ENCODE data around the gene TBC1D10A. TPM values are rescaled to one million over a fixed set of nuclear protein-coding genes. Genes with fewer than 3 reads are reported as not detected.
A peak's percentile ranks its signal among the peaks of the same experiment; 100 is the strongest.

TBC1D10A gene
- polyA plus RNA-seq, 2 donors: 30.4 to 35.3 TPM

DNA sequence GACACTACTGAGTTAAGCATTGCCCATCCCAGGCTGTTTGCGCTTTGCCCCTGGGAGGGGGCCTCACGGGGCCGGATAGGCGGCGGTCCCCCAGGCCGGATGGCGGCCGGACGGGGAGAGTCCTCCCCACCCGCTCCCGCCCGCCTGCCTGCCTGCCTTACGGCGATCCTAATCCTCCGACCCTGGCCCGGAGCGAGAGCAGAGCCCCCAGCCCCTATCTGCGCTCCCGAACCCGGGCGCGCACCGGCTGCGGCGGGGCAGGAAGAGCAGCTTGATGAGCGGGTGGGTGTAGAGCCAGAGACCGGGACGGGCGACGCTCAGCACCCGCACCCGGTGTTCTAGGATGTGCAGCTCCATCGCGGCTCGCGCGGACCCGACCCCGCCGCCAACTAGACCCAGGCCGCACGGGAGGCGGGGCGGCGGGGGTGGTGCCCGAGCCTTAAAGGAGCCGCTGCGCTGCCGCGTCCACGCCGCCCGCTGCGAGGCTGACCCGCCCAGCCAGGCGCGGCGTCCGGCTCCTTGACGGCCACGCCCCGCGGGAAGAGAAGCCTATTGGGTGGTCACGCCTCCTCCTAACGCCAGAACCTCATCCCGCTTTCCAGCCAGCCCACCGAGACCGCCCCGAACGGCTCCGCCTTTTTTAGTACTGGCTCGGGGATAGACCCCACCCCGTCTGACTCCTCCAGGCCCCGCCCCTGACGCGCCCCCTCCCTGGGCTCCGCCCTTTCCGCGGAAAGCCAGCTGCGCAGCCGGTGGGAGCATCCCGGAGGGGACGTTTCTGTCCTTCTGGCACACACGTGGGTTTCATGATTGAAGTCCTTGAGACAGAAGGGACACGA, 37.4 kb downstream of the TBC1D10A start, which contains the start of gene CASTOR1:
Gene CASTOR1, minus strand, starts transcription at position 365 of the 839 bp plus-strand sequence. Its CDS starts 8 bp downstream, at position 357.
- Histone ChIP-seq H3K27ac (ENCODE audit: low read depth in 2 of 2, low read length in 1 of 2) (peak within 1 kb of the TSS; percentile 86 to 98), H3K27me3 (ENCODE audit: control insufficient read depth in 1 of 2, insufficient read depth in 2 of 2, low read length in 2 of 2) (no peaks in the 10 kb centered on the region), H3K4me1 (ENCODE audit: control insufficient read depth in 2 of 2, insufficient read depth in 2 of 2, low read length in 1 of 2) (peaks cover 6 to 45% of the 10 kb centered on the region in 2 donors), H3K4me3 (ENCODE audit: low read depth in 1 of 2, low read length in 2 of 2) (peak within 1 kb of the TSS; percentile 57 to 89), H3K36me3 (ENCODE audit: control insufficient read depth in 2 of 2, insufficient read depth in 2 of 2, low read length in 1 of 2) (peaks cover 11 to 49% of the 10 kb centered on the region in 2 donors), H3K9me3 (ENCODE audit: control insufficient read depth in 2 of 2, insufficient read depth in 1 of 2, low read depth in 1 of 2, low read length in 1 of 2) (no peaks in the 10 kb centered on the region)
- WGBS, 2 donors: 0% methylated on average over 69 to 85 of the region's 85 CpGs

DNA sequence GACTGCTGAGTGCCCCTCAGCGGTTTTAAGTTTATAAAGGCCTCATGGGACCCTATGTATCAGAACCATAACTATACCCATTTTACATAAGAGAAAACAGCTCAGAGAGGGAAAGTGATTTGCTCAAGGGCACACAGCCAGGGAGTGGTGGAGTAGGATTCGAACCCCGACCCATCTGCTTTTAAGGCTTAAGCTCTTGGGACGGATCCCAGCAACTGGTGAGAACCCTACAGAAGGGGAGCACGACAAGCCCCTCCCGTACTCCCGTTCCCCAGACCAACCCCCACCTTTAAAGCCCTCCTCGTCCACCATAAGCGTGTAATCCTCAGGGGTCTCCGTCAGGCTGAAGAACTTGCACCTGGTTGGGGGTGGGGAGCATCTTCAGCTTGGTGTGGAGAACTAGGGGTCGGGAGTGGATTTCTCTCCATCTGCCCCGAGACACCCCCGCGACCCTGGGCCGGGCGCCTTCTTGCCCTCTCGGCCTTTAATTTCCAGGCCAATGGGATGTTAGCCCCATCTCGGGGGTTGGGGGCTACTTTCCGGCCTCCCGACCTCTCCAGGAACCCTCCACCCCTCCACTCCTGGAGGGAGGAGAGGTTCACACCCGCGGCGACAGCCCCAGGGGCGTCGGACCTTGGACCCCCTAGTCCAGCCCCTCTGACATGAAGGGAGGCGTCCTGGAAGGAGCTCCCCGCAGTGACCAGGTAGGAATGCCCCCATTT, 38.2 kb downstream of the TBC1D10A start:
- no peaks in the 10 kb centered on the region for H3K27me3 ChIP-seq (ENCODE audit: control insufficient read depth in 1 of 2, insufficient read depth in 2 of 2, low read length in 2 of 2)
- H3K27ac ChIP-seq (ENCODE audit: low read depth in 2 of 2, low read length in 1 of 2): peak overlapping the region; percentile 86 to 98
- H3K9me3 ChIP-seq (ENCODE audit: control insufficient read depth in 2 of 2, insufficient read depth in 1 of 2, low read depth in 1 of 2, low read length in 1 of 2): no peaks in the 10 kb centered on the region
- peaks cover 4 to 42% of the 10 kb centered on the region in 2 donors for H3K4me1 ChIP-seq (ENCODE audit: control insufficient read depth in 2 of 2, insufficient read depth in 2 of 2, low read length in 1 of 2)
- peaks cover 9 to 45% of the 10 kb centered on the region in 2 donors for H3K36me3 ChIP-seq (ENCODE audit: control insufficient read depth in 2 of 2, insufficient read depth in 2 of 2, low read length in 1 of 2)
- 8 to 10% methylated on average over 26 to 27 of the region's 27 CpGs for WGBS, 2 donors
- H3K4me3 ChIP-seq (ENCODE audit: low read depth in 1 of 2, low read length in 2 of 2): peak overlapping the region; percentile 57 to 89

DNA sequence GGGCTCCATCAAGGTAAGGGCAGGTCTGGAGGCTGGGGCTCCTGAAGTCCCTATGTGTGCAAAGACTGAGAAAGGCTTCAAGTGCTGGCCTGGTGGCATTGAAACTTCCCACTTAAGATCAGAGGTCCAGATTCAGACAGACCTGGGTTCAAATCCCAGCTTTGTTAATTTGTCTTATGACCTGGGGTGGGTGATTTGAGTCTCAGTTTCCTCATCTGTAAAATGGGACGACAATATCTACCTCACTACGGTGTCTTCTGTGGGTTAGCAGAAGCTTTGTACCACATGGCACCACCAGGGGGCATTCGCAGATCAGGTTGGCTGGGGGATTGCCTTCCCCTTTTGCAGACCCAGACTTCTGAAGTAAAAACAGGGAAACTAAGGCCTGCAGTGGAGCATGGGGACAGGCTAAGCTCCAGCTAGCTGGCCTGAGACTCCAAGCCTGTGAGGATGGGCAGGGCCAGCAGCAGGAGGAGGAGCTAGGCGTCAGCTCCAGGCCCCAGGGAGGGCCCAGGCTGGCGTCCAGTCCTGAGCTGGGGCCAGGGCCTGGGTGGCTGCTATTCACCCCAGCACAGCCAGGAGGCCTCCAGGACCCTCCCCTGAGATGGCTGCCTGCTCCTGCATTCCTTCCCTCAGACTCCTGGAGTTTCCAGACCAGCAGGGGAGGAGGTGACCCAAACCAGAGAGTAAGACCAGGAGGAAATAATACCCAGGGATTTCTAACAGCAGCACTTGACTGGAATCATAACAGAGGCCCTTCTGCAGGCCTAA, 38.9 kb downstream of the TBC1D10A start:
- Histone ChIP-seq H3K36me3 (ENCODE audit: control insufficient read depth in 2 of 2, insufficient read depth in 2 of 2, low read length in 1 of 2) (peaks cover 5 to 42% of the 10 kb centered on the region in 2 donors), H3K9me3 (ENCODE audit: control insufficient read depth in 2 of 2, insufficient read depth in 1 of 2, low read depth in 1 of 2, low read length in 1 of 2) (no peaks in the 10 kb centered on the region), H3K27ac (ENCODE audit: low read depth in 2 of 2, low read length in 1 of 2) (peak overlapping the region; percentile 86 to 98), H3K4me1 (ENCODE audit: control insufficient read depth in 2 of 2, insufficient read depth in 2 of 2, low read length in 1 of 2) (peaks cover 4 to 38% of the 10 kb centered on the region in 2 donors), H3K27me3 (ENCODE audit: control insufficient read depth in 1 of 2, insufficient read depth in 2 of 2, low read length in 2 of 2) (no peaks in the 10 kb centered on the region), H3K4me3 (ENCODE audit: low read depth in 1 of 2, low read length in 2 of 2) (peak overlapping the region; percentile 57 to 89)
- 12 to 14% methylated on average over 5 of the region's 5 CpGs for WGBS, 2 donors

DNA sequence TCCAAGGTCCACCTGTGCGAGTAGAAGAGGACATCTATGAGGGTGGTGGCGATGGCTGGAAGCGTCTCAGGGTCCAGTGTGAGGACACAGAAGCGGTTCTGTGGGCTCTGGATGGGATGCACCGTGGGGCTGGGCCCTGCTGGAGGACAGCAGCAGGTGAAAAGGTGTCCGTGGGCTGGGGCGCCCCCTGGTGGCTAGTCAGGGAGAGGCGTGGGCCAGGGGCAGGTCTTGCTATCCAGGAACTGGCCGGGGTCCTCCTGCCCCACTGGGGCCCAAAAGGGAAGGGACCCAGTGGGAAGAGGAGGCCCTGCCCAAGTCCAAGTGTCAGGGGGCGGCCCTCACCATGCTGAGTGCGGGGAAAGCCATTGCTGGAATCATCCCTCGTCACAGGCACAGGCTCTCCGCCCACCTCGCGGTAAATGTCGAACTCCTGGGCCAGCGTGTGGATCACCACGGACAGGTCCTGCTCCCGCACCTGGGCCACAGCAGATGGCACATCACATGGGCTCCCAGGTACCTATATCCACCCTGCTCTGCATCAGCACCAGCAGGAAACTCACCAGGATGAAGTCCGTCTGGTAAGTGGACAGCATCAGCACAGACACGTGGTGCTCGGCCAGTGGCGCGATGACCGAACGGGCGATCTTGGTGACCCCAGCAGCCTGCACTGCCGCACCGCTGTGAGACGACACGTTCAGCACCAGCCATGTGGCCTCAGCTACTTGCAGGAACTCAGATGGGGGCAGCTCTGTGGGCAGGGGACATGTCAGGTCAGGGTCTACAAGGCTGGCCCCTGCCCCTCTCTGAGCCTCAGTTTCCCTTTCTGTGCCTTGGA, 39.7 kb downstream of the TBC1D10A start:
- H3K4me1 ChIP-seq (ENCODE audit: control insufficient read depth in 2 of 2, insufficient read depth in 2 of 2, low read length in 1 of 2): peaks cover 0 to 30% of the 10 kb centered on the region in 2 donors
- no peak overlapping the region for H3K4me3 ChIP-seq (ENCODE audit: low read depth in 1 of 2, low read length in 2 of 2)
- no peaks in the 10 kb centered on the region for H3K9me3 ChIP-seq (ENCODE audit: control insufficient read depth in 2 of 2, insufficient read depth in 1 of 2, low read depth in 1 of 2, low read length in 1 of 2)
- WGBS, 2 donors: 54 to 57% methylated on average over 31 of the region's 31 CpGs
- H3K36me3 ChIP-seq (ENCODE audit: control insufficient read depth in 2 of 2, insufficient read depth in 2 of 2, low read length in 1 of 2): peaks cover 4 to 36% of the 10 kb centered on the region in 2 donors
- H3K27ac ChIP-seq (ENCODE audit: low read depth in 2 of 2, low read length in 1 of 2): no peak overlapping the region
- no peaks in the 10 kb centered on the region for H3K27me3 ChIP-seq (ENCODE audit: control insufficient read depth in 1 of 2, insufficient read depth in 2 of 2, low read length in 2 of 2)

DNA sequence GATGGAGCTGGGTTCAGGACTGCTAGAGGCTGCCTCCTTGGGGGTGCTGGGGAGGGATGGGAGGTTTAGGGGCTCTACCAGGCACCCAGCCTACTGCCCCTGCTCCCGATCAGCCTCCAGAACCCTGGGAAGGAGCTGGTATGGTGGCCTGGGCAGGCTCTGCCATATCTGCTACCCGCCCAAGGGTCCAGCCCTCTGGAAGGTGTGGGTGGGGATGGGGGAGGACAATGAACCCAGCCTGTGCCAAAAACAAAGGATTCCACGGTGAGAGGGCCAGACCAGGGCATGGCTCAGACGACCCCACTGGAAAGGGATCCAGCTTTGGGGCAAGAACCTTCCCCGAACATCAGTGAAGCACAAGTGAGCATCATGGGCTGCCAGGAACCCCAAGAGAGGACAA, 40.4 kb downstream of the TBC1D10A start:
- no peaks in the 10 kb centered on the region for H3K27me3 ChIP-seq (ENCODE audit: control insufficient read depth in 1 of 2, insufficient read depth in 2 of 2, low read length in 2 of 2)
- WGBS, 2 donors: 80 to 85% methylated on average over 5 of the region's 5 CpGs
- no peak overlapping the region for H3K27ac ChIP-seq (ENCODE audit: low read depth in 2 of 2, low read length in 1 of 2)
- H3K9me3 ChIP-seq (ENCODE audit: control insufficient read depth in 2 of 2, insufficient read depth in 1 of 2, low read depth in 1 of 2, low read length in 1 of 2): no peaks in the 10 kb centered on the region
- H3K4me1 ChIP-seq (ENCODE audit: control insufficient read depth in 2 of 2, insufficient read depth in 2 of 2, low read length in 1 of 2): peaks cover 0 to 24% of the 10 kb centered on the region in 2 donors
- H3K36me3 ChIP-seq (ENCODE audit: control insufficient read depth in 2 of 2, insufficient read depth in 2 of 2, low read length in 1 of 2): peaks cover 4 to 32% of the 10 kb centered on the region in 2 donors
- H3K4me3 ChIP-seq (ENCODE audit: low read depth in 1 of 2, low read length in 2 of 2): no peak overlapping the region

DNA sequence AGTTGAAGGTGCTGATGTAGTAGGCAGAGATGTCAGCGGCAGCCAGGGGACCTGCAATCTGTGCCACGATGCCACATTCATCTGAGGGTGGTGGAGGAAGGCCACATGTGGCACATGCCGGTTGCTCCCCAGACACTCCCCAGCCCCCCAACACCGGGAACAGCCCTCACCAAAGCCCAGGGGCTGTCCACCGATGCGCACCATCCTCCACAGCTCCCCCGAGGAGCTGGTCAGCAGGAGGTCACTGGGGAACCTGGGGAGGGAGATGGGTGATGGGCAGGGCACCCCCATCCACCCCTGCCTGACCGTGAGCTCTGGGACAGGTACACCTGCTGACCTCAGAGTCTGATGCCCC, 40.9 kb downstream of the TBC1D10A start:
- Histone ChIP-seq H3K27ac (ENCODE audit: low read depth in 2 of 2, low read length in 1 of 2) (no peak overlapping the region), H3K4me3 (ENCODE audit: low read depth in 1 of 2, low read length in 2 of 2) (no peak overlapping the region), H3K27me3 (ENCODE audit: control insufficient read depth in 1 of 2, insufficient read depth in 2 of 2, low read length in 2 of 2) (no peaks in the 10 kb centered on the region), H3K9me3 (ENCODE audit: control insufficient read depth in 2 of 2, insufficient read depth in 1 of 2, low read depth in 1 of 2, low read length in 1 of 2) (no peaks in the 10 kb centered on the region), H3K4me1 (ENCODE audit: control insufficient read depth in 2 of 2, insufficient read depth in 2 of 2, low read length in 1 of 2) (peaks cover 0 to 20% of the 10 kb centered on the region in 2 donors), H3K36me3 (ENCODE audit: control insufficient read depth in 2 of 2, insufficient read depth in 2 of 2, low read length in 1 of 2) (peaks cover 4 to 32% of the 10 kb centered on the region in 2 donors)
- 80 to 89% methylated on average over 5 to 8 of the region's 8 CpGs for WGBS, 2 donors

DNA sequence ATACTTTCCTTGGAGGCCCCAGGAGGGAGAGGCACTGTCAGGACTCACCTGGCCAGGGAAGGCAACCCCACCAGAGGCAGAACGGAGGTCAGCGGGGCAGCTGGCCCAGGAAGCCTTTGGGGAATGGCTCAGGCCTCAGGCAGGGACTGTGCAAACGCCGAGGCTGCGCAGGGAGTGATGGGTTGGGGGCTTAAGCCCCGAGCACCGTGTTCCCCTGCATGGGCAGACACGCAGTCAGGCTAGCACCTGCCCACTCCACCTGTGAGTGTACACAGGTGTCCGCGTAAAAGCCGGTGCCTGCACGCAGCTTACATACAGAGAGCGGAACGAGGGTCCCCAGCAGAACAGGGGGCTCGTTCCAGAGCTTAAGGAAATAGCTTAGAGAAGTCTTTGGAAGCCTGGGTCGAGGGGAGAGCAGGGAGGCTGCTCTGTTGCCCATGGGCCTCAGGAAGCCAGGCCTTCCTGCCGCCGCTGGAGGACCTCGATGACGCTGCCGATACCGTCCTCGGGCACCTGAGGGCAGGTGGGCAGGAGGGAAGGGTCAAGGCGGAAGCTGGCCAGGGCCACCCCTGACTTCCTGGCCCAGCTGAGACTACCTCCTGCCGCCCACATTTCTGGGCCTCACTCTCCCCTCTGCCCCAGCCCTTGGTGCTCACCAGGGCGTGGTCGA, 41.4 kb downstream of the TBC1D10A start:
- no peak overlapping the region for H3K27ac ChIP-seq (ENCODE audit: low read depth in 2 of 2, low read length in 1 of 2)
- H3K4me1 ChIP-seq (ENCODE audit: control insufficient read depth in 2 of 2, insufficient read depth in 2 of 2, low read length in 1 of 2): peaks cover 0 to 15% of the 10 kb centered on the region in 2 donors
- no peaks in the 10 kb centered on the region for H3K27me3 ChIP-seq (ENCODE audit: control insufficient read depth in 1 of 2, insufficient read depth in 2 of 2, low read length in 2 of 2)
- H3K4me3 ChIP-seq (ENCODE audit: low read depth in 1 of 2, low read length in 2 of 2): no peak overlapping the region
- WGBS, 2 donors: 87 to 90% methylated on average over 27 of the region's 27 CpGs
- no peaks in the 10 kb centered on the region for H3K9me3 ChIP-seq (ENCODE audit: control insufficient read depth in 2 of 2, insufficient read depth in 1 of 2, low read depth in 1 of 2, low read length in 1 of 2)
- peaks cover 4 to 32% of the 10 kb centered on the region in 2 donors for H3K36me3 ChIP-seq (ENCODE audit: control insufficient read depth in 2 of 2, insufficient read depth in 2 of 2, low read length in 1 of 2)

DNA sequence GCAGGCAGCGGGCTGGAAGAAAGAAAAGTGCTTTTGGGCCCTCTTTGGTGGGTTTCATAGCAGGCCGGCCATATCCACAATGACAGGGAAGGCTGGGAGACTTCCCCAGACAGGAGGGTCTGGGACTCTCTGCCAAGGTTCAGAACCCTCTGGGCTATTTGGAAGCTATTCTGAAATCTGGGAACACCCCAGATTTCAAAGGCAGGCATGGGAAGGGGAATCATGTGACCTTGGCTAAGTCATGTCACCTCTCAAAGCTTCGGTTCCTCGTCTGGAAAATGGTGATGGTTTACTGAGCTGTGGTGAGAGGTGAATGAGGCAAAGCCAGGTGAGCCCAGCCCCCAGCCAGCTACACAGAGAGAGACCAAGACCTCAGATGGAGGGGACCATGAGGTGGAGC, 42.1 kb downstream of the TBC1D10A start:
- Histone ChIP-seq H3K4me1 (ENCODE audit: control insufficient read depth in 2 of 2, insufficient read depth in 2 of 2, low read length in 1 of 2) (peaks cover 0 to 11% of the 10 kb centered on the region in 2 donors), H3K4me3 (ENCODE audit: low read depth in 1 of 2, low read length in 2 of 2) (no peak overlapping the region), H3K27me3 (ENCODE audit: control insufficient read depth in 1 of 2, insufficient read depth in 2 of 2, low read length in 2 of 2) (no peaks in the 10 kb centered on the region), H3K36me3 (ENCODE audit: control insufficient read depth in 2 of 2, insufficient read depth in 2 of 2, low read length in 1 of 2) (peaks cover 4 to 32% of the 10 kb centered on the region in 2 donors), H3K27ac (ENCODE audit: low read depth in 2 of 2, low read length in 1 of 2) (no peak overlapping the region), H3K9me3 (ENCODE audit: control insufficient read depth in 2 of 2, insufficient read depth in 1 of 2, low read depth in 1 of 2, low read length in 1 of 2) (no peaks in the 10 kb centered on the region)
- 71 to 77% methylated on average over 4 of the region's 4 CpGs for WGBS, 2 donors
